GM18507 (cell line): Measurements from ENCODE around the gene LRRC4C.
A peak's percentile ranks its signal among the peaks of the same experiment; 100 is the strongest.
"Not testable (repeated sequence)": the region's sequence is repeated elsewhere in the genome, so short reads cannot be mapped to it uniquely, and the experiment has no call there.

Experiments
- DNase-seq: peaks from one replicate; pipeline ENCODE4 v3.0.0; 2011; ENCODE audit warnings: low read depth; ENCODE audit not compliant: insufficient read length; ENCODE audit errors: extremely low spot score
- FAIRE-seq: peaks from 2 replicates; lab custom pipeline; 2011; peaks lifted over from hg19 to GRCh38; lab: Jason Lieb, UNC

The LRRC4C gene

GRCh38 chr11:40186437-40187263 lies 1272.8 kb downstream of the LRRC4C start:
- FAIRE-seq (no peak), DNase-seq (no peak)

- FAIRE-seq (no peak), DNase-seq (no peak)
Observed at GRCh38 chr11:40185793-40186192, 1273.7 kb downstream of the LRRC4C start.

- FAIRE-seq (peak; percentile 76), DNase-seq (peak; percentile 4)
Observed at GRCh38 chr11:40183073-40184064, 1276.1 kb downstream of the LRRC4C start.

- DNase-seq (no peak), FAIRE-seq (no peak)
Observed at GRCh38 chr11:40179541-40179940, 1279.9 kb downstream of the LRRC4C start.

- FAIRE-seq (no peak), DNase-seq (no peak)
Observed at GRCh38 chr11:40178470-40178869, 1281.0 kb downstream of the LRRC4C start.

DNA sequence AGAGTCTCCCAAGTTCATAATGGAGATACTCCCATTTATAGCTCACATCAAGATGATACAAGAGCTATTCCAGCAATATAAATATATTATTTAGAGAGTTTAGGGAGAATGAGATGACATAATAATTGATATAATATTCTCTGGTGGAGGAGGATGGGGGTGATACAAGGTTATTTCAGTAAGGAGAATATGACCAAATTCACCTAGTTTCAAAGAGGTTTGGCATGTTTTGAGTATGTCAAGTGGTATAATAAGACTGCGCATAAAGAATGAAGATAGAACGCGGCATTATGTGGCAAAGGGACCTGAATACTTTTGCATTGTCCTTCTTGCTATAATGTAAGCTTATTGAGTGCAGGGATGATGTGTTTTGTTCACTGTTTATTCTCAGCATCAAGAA lies 1283.5 kb downstream of the LRRC4C start:
- no peak for FAIRE-seq

GRCh38 chr11:40170078-40170477 lies 1289.4 kb downstream of the LRRC4C start:
- FAIRE-seq = no peak
- no peak for DNase-seq

More for the DNA sequence above, 1283.5 kb downstream of the LRRC4C start:
- DNase-seq = no peak

- FAIRE-seq (peak; percentile 83), DNase-seq (no peak)
Observed at GRCh38 chr11:40168414-40168813, 1291.0 kb downstream of the LRRC4C start.

GRCh38 chr11:40167805-40168204 lies 1291.6 kb downstream of the LRRC4C start:
- not testable (repeated sequence) for DNase-seq, FAIRE-seq

DNA sequence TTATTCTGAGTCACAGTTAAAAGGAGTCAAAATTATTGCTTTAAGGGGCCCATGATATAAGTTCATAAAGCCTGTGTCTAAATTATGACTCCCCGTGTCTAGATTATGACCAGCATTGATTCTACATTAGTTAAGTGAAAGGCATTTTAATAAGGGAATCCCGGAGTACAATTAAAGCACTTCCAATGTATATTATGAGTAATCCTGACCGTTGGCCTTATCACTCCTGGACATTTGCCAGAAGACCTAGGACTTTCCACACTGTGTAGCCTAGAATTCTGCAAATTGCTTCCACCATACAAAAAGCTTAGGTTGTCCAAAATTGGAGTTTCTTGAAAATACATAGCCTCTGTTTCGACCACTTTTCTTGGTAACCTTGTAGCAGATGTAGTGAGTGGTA lies 1292.6 kb downstream of the LRRC4C start:
- DNase-seq = no peak
- FAIRE-seq = no peak

DNA sequence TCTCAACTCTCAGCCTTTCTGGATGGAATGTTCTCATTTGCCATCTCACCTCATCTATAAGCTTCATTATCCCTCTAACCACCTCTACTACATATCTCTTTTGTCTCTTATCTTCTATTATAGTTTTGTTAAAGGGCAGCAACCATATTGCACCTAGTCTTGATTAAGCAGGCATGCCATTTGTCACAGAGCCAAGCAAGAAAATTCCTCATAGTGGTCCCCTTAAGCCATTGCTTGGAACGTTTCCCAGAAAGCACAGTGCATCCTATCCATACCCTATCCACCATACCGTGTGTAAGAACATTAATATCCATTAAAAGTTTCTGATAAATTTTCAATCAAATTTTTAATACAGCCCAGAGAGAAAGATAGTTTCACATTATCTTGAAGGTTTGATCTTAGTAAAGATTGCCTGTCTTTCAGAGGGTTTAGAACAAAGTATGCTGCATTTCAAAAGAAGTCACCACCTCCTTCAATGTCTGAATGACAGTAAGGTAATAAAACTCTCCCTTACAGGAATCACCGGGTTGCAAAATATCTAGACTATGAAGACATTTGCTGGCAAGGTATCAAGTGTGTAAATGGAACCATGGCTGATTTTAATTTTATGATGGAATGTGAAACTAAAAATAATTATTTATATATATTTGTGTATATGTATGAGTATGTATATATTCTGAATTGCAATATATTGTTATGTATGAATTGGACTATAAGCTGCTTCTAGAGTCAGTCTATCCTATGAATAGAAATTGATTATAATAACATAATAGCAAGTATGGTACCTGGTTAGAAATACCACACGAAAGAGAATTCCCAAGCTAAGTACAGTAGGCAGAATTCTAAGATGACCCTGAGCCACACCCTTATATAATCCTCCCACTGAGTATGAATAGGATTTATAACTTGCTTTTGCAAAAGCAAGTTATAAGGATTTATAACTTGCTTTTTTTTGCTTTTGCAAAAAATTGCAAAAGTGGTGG lies 1296.3 kb downstream of the LRRC4C start:
- FAIRE-seq (no peak), DNase-seq (no peak)

- FAIRE-seq = no peak
- no peak for DNase-seq
Observed at GRCh38 chr11:40161854-40162410, 1297.5 kb downstream of the LRRC4C start.

DNA sequence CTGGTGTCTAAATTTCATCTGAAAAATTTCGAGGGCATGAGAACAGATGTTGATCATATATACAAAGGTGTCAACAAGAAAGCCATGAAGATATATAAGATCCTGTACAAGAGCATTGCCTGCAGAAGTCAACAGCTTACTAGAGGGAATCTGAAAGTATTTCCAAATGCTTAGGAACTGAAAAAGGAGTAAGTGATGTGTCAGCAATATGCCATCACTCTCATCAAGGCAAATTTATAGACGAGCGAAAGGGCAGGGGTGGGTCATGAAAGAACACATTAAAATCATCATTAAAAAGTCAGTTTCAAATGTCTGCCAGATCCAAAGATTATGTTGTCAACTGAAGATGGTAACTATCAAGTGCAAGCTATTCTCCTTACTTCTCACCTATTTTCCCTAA lies 1299.0 kb downstream of the LRRC4C start:
- FAIRE-seq (no peak), DNase-seq (no peak)

- no peak for FAIRE-seq
- no peak for DNase-seq
Observed at GRCh38 chr11:40149721-40150120, 1309.7 kb downstream of the LRRC4C start.

- FAIRE-seq (no peak), DNase-seq (no peak)
Observed at GRCh38 chr11:40140560-40140959, 1318.9 kb downstream of the LRRC4C start.

DNA sequence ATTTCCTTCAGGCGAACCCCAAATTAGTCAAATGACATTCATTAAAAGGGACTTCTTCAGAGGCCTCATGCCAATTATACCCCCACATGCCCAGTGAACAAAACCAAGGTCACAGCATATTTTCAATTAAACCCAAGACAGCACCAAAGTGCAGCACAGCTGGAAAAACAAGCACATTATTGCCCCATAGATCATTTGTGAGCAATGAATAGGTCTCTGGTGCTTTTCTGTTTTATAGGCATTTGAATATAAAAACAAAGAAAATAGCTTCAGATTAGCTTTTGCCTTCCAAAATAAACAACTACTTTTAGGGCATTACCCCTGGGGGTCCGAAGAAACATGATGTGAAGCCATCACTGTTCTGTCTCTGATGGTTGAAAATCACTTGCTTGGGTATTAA lies 1319.9 kb downstream of the LRRC4C start:
- DNase-seq = no peak
- FAIRE-seq = no peak

DNA sequence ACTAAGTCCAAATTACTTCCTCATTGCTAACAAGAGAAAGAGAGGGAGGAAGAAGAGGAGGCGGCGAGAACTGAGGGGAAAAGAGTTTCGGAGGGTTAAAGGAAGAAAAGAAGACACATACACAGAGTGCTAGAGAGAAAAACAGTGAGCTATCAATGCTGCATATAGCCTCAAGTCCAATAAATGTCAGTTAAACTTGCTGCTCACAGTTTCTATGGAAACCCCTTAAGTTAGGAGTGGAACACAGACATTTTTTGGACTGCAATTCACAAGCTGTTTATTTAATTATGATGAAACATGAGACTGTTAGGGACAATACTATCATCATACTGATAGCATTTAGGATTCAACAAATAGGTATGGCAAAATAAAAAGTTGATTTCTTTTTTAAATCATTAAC lies 1320.4 kb downstream of the LRRC4C start:
- DNase-seq = no peak
- no peak for FAIRE-seq

DNA sequence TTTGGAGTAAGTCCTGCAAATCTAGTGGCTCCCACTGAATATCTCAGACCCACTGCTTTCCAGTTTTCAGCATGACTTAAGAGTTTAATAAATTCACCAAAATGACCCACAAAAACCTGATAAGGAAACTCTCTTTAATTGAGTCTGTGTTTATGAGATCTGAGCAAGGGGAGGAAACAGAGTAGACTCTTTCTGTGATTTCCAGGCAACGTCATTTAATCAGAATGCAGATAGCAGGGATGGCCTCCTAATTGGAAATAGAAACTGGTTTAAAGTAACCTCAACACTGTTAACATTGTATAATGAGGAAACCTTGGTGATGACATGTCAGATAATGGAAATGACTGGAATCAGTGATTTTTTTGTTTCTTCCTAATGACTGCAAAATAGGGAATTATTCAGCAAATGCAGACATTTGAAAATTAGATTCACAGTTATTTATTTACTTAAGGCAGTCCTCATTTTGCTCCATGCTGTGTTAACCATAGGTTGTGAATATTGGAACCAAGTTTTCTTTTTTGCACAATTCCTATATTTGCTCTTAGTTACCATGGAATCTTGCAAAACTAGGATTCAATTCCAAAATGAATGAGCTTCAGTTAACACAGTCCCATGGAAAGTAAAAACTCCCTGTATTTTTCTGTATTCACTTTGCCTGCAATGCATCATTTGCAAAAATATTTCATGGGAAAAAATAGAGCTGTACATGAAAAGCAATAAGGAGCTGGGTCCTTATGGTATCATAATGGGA lies 1324.5 kb downstream of the LRRC4C start:
- no peak for FAIRE-seq
- no peak for DNase-seq
